ENCODE measurements around the gene IGFBP2.

DNA sequence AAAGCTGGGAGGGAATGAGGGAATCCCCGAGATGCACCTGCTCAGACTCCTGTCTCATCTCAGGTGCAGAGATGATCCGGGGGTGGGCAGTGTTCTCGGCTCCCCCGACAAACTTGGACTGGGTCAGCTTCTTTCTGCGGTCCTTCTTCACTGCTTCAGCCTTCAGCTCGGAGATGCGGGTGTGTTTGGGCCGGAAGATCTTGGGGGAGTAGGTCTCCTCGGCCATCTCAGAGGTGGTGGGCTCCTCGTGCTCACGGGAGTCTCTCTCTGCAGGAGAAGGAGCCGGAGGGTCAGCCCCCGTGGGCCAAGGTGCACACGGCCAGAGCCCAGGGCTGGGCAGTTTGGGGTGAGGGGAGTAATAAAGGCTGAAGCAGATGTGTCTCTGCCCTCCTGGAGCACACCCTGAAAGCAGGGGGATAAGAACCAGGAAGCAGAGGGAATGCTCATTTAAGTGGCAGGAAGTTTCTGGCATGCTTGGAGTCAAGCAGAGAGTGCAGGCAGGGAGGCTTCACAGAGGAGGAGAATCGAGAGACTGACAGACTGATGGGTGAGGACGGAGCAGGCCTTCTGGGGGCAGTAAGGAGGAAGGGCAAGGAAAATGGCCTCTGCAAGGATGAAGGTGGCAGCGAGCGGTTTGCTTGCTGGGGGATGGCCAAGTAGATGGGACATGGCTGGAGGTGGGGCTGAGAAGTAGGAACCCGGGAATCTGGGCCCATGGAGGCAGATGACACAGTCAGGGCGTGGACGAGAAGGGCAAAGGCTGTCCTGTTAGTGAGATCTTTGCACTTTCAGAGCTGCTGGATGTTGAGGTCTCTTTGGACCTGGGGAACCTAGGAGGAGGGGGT, 45.8 kb downstream of the IGFBP2 start:
- TF ChIP-seq, protein P1, sequence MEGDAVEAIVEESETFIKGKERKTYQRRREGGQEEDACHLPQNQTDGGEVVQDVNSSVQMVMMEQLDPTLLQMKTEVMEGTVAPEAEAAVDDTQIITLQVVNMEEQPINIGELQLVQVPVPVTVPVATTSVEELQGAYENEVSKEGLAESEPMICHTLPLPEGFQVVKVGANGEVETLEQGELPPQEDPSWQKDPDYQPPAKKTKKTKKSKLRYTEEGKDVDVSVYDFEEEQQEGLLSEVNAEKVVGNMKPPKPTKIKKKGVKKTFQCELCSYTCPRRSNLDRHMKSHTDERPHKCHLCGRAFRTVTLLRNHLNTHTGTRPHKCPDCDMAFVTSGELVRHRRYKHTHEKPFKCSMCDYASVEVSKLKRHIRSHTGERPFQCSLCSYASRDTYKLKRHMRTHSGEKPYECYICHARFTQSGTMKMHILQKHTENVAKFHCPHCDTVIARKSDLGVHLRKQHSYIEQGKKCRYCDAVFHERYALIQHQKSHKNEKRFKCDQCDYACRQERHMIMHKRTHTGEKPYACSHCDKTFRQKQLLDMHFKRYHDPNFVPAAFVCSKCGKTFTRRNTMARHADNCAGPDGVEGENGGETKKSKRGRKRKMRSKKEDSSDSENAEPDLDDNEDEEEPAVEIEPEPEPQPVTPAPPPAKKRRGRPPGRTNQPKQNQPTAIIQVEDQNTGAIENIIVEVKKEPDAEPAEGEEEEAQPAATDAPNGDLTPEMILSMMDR (IDR thresholded peaks at IDR 0.05) = no peak
- no peak for TF ChIP-seq POLR2A (IDR thresholded peaks at IDR 0.05)
